ENCODE measurements around the gene CCDC188. TPM values are rescaled to one million over a fixed set of nuclear protein-coding genes. Genes with fewer than 3 reads are reported as not detected.
A peak's percentile ranks its signal among the peaks of the same experiment; 100 is the strongest.

CCDC188 gene
- total RNA-seq, 1 experiment from 2014 or later: not detected

GRCh38 chr22:20111689-20112622, 38.9 kb downstream of the CCDC188 start:
- H3K4me3 ChIP-seq (ENCODE audit: low read depth, low read length, poor library complexity, severe bottlenecking): no peak overlapping the region
- DNase-seq (ENCODE audit: low spot score): no peak
- intact Hi-C loops (cut with micrococcal nuclease; ENCODE audit: unreplicated experiment): no loop called here
- H3K9me3 ChIP-seq (ENCODE audit: low read depth, low read length, poor library complexity, severe bottlenecking): no peaks in the 10 kb centered on the region
- peaks cover 8% of the 10 kb centered on the region for H3K4me1 ChIP-seq (ENCODE audit: insufficient read depth, low read length, poor library complexity, severe bottlenecking)
- H3K27ac ChIP-seq (ENCODE audit: low read depth, low read length, poor library complexity, severe bottlenecking): no peak overlapping the region
- BruUV-seq (replicated peaks): no TSS peak
- TF ChIP-seq CTCF (conservative IDR thresholded peaks at IDR 0.05; ENCODE audit: low read depth, low read length) (no peak), EZH2 (IDR thresholded peaks at IDR 0.05; ENCODE audit: borderline replicate concordance, low read depth, low read length, poor library complexity, severe bottlenecking) (no peak)
- CTCF ChIA-PET: no interaction called here
- POLR2A ChIA-PET (ENCODE audit: low non-redundant PET): no interaction called here
- peaks cover 79% of the 10 kb centered on the region for H3K36me3 ChIP-seq (ENCODE audit: insufficient read depth, low read length, poor library complexity, severe bottlenecking)
- H3K27me3 ChIP-seq (replicated peaks; ENCODE audit: insufficient read depth, low read depth, low read length, poor library complexity): no peaks in the 10 kb centered on the region

- no peak overlapping the region for H3K4me3 ChIP-seq (ENCODE audit: low read depth, low read length, poor library complexity, severe bottlenecking)
- no TSS peak for BruUV-seq (replicated peaks)
- peak; percentile 60 for DNase-seq (ENCODE audit: low spot score)
- ChIA-PET CTCF (no interaction called here), POLR2A (ENCODE audit: low non-redundant PET) (no interaction called here)
- H3K4me1 ChIP-seq (ENCODE audit: insufficient read depth, low read length, poor library complexity, severe bottlenecking): peaks cover 8% of the 10 kb centered on the region
- peaks cover 87% of the 10 kb centered on the region for H3K36me3 ChIP-seq (ENCODE audit: insufficient read depth, low read length, poor library complexity, severe bottlenecking)
- intact Hi-C loops (cut with micrococcal nuclease; ENCODE audit: unreplicated experiment): no loop called here
- no peaks in the 10 kb centered on the region for H3K27me3 ChIP-seq (replicated peaks; ENCODE audit: insufficient read depth, low read depth, low read length, poor library complexity)
- TF ChIP-seq CTCF (conservative IDR thresholded peaks at IDR 0.05; ENCODE audit: low read depth, low read length): peak; percentile 63
- TF ChIP-seq EZH2 (IDR thresholded peaks at IDR 0.05; ENCODE audit: borderline replicate concordance, low read depth, low read length, poor library complexity, severe bottlenecking): no peak
- H3K27ac ChIP-seq (ENCODE audit: low read depth, low read length, poor library complexity, severe bottlenecking): no peak overlapping the region
- no peaks in the 10 kb centered on the region for H3K9me3 ChIP-seq (ENCODE audit: low read depth, low read length, poor library complexity, severe bottlenecking)
Observed at GRCh38 chr22:20111045-20111688, 39.7 kb downstream of the CCDC188 start.

GRCh38 chr22:20110359-20110985, 40.4 kb downstream of the CCDC188 start:
- POLR2A ChIA-PET (ENCODE audit: low non-redundant PET): interaction anchor here (0.6 kb wide), 2 partner anchors 10 to 286 kb away, joined by 3 read pairs; no protein-coding TSS in a partner anchor
- Histone ChIP-seq H3K27ac (ENCODE audit: low read depth, low read length, poor library complexity, severe bottlenecking) (no peak overlapping the region), H3K4me3 (ENCODE audit: low read depth, low read length, poor library complexity, severe bottlenecking) (no peak overlapping the region), H3K9me3 (ENCODE audit: low read depth, low read length, poor library complexity, severe bottlenecking) (no peaks in the 10 kb centered on the region), H3K36me3 (ENCODE audit: insufficient read depth, low read length, poor library complexity, severe bottlenecking) (peaks cover 90% of the 10 kb centered on the region), H3K4me1 (ENCODE audit: insufficient read depth, low read length, poor library complexity, severe bottlenecking) (peaks cover 2% of the 10 kb centered on the region), H3K27me3 (replicated peaks; ENCODE audit: insufficient read depth, low read depth, low read length, poor library complexity) (no peaks in the 10 kb centered on the region)
- CTCF ChIA-PET: no interaction called here
- no peak for DNase-seq (ENCODE audit: low spot score)
- TF ChIP-seq EZH2 (IDR thresholded peaks at IDR 0.05; ENCODE audit: borderline replicate concordance, low read depth, low read length, poor library complexity, severe bottlenecking): no peak
- no peak for TF ChIP-seq CTCF (conservative IDR thresholded peaks at IDR 0.05; ENCODE audit: low read depth, low read length)
- BruUV-seq (replicated peaks): TSS peak; percentile 66
- intact Hi-C loops (cut with micrococcal nuclease; ENCODE audit: unreplicated experiment): no loop called here

Measured in A673 (cell line).